A549 treated with DMSO at 1 μM for 4 hours (cell line): Measurements from ENCODE around the gene PCDHA7. TPM values are rescaled to one million over a fixed set of nuclear protein-coding genes. Genes with fewer than 3 reads are reported as not detected.

Source experiments
- total RNA-seq: library from RNA; stranded (reverse); fragments of 200-300 nt; extraction: Qiagen RNA extraction; gene quantifications from 5 replicates; pipeline ENCODE4 v1.2.3, GENCODE V29; 2022; ENCODE audit warnings: low read depth

Gene PCDHA7
- total RNA-seq: 0.03 to 0.18 TPM (median 0.06 TPM) in 5 replicates

GRCh38 chr5:140833993-140834392 is at the start of gene PCDHA7:
Gene PCDHA7, plus strand, starts transcription at chr5:140834269. Its CDS starts 115 bp downstream, at chr5:140834384.

GRCh38 chr5:140785905-140786686 is 48.0 kb upstream of the PCDHA7 start, which contains the start of gene PCDHA1:
Gene PCDHA1, plus strand, starts transcription at chr5:140786140.

GRCh38 chr5:140794595-140795258 is 39.3 kb upstream of the PCDHA7 start, which contains the start of gene PCDHA2:
Gene PCDHA2, plus strand, starts transcription at chr5:140794852.

GRCh38 chr5:140800816-140801493 is 33.1 kb upstream of the PCDHA7 start, which contains the start of gene PCDHA3:
Gene PCDHA3, plus strand, starts transcription at chr5:140801057.

GRCh38 chr5:140806834-140807775 is 27.0 kb upstream of the PCDHA7 start, which contains the start of gene PCDHA4:
Gene PCDHA4, plus strand, starts transcription at chr5:140807068.

GRCh38 chr5:140821375-140822280 is 12.4 kb upstream of the PCDHA7 start, which contains the start of gene PCDHA5:
Gene PCDHA5, plus strand, starts transcription at chr5:140821613.

GRCh38 chr5:140827704-140828361 is 6.2 kb upstream of the PCDHA7 start, which contains the start of gene PCDHA6:
Gene PCDHA6, plus strand, starts transcription at chr5:140827960. Its CDS starts 132 bp downstream, at chr5:140828092.

GRCh38 chr5:140840978-140841962 is 7.2 kb downstream of the PCDHA7 start, which contains the start of gene PCDHA8:
Gene PCDHA8, plus strand, starts transcription at chr5:140841187. Its CDS starts 135 bp downstream, at chr5:140841322.

GRCh38 chr5:140848139-140849102 is 14.4 kb downstream of the PCDHA7 start, which contains the start of gene PCDHA9:
Gene PCDHA9, plus strand, starts transcription at chr5:140848382. Its CDS starts 114 bp downstream, at chr5:140848496.

GRCh38 chr5:140855772-140856674 is 22.0 kb downstream of the PCDHA7 start, which contains the start of gene PCDHA10:
Gene PCDHA10, plus strand, starts transcription at chr5:140855897. Its CDS starts 152 bp downstream, at chr5:140856049.

GRCh38 chr5:140868721-140869554 is 34.9 kb downstream of the PCDHA7 start, which contains the start of gene PCDHA11:
Gene PCDHA11, plus strand, starts transcription at chr5:140868957. Its CDS starts 147 bp downstream, at chr5:140869104.

GRCh38 chr5:140875085-140876065 is 41.3 kb downstream of the PCDHA7 start, which contains the start of gene PCDHA12:
Gene PCDHA12, plus strand, starts transcription at chr5:140875308. Its CDS starts 165 bp downstream, at chr5:140875473.

GRCh38 chr5:140881889-140882590 is 48.0 kb downstream of the PCDHA7 start, which contains the start of gene PCDHA13:
Gene PCDHA13, plus strand, starts transcription at chr5:140882124. Its CDS starts 145 bp downstream, at chr5:140882269.

